PC-3 (cell line): Measurements from ENCODE around the gene CCDC142. TPM values are rescaled to one million over a fixed set of nuclear protein-coding genes. Genes with fewer than 3 reads are reported as not detected.
A peak's percentile ranks its signal among the peaks of the same experiment; 100 is the strongest.
"Not testable (repeated sequence)": the region's sequence is repeated elsewhere in the genome, so short reads cannot be mapped to it uniquely, and the experiment has no call there.

Experiments used
- ATAC-seq: fragments of 200-7000 bp; cut with Tn5 transposase; 2 replicates; pipeline ENCODE4 v1.9.1; 2020; ENCODE audit warnings: mild to moderate bottlenecking, moderate library complexity
- BruUV-seq: library from RNA; stranded (reverse); fragments of 400-500 nt; replicated peaks from 2 replicates; lab custom pipeline; 2021; lab: Mats Ljungman, UMichigan
- CTCF ChIA-PET: fragments of 300-600 bp; sonication (Branson Sonifier 250); formaldehyde crosslinking; loops from one replicate; lab custom pipeline; 2022; ENCODE audit warnings: antibody characterized with exemption; lab: Charles Lee
- POLR2A ChIA-PET: fragments of 300-600 bp; sonication (Branson Sonifier 250); formaldehyde crosslinking; loops from one replicate; lab custom pipeline; 2022; ENCODE audit warnings: antibody characterized with exemption; ENCODE audit not compliant: unreplicated experiment; lab: Charles Lee
- DNase-seq: peaks from one replicate; pipeline ENCODE4 v3.0.0-alpha.2; 2015
- H2AFZ ChIP-seq: fragments of 300-600 bp; sonication (generic); 2 replicates; pipeline ENCODE4 v1.6.0; 2016; ENCODE audit warnings: antibody characterized with exemption, low read length
- H3F3A ChIP-seq: fragments of 300-600 bp; sonication (generic); one replicate; pipeline ENCODE4 v1.6.0; 2017; ENCODE audit warnings: antibody characterized with exemption, low read length, control low read depth, mild to moderate bottlenecking; ENCODE audit not compliant: unreplicated experiment
- H3K27ac ChIP-seq: fragments of 300-600 bp; sonication (generic); 2 replicates; pipeline ENCODE4 v1.5.1; 2016; ENCODE audit warnings: mild to moderate bottlenecking, low read length
- H3K27me3 ChIP-seq: fragments of 300-600 bp; sonication (generic); 2 replicates; pipeline ENCODE4 v1.6.1; 2016; ENCODE audit warnings: low read length, mixed read lengths
- H3K36me3 ChIP-seq: fragments of 300-600 bp; sonication (generic); 2 replicates; pipeline ENCODE4 v1.6.1; 2016; ENCODE audit warnings: low read depth, mixed run types, low read length, mixed read lengths
- H3K4me1 ChIP-seq: fragments of 300-600 bp; sonication (generic); 2 replicates; pipeline ENCODE4 v1.5.1; 2016; ENCODE audit warnings: low read length; ENCODE audit not compliant: insufficient read depth
- H3K4me2 ChIP-seq: fragments of 300-600 bp; sonication (generic); 2 replicates; pipeline ENCODE4 v1.6.0; 2016; ENCODE audit warnings: low read length
- H3K4me3 ChIP-seq: fragments of 300-600 bp; sonication (generic); 2 replicates; pipeline ENCODE4 v1.5.1; 2016; ENCODE audit warnings: mild to moderate bottlenecking, low read length, mixed read lengths
- H3K79me2 ChIP-seq: fragments of 300-600 bp; sonication (generic); 2 replicates; pipeline ENCODE4 v1.6.1; 2017; ENCODE audit warnings: low read length, mixed read lengths
- H3K9ac ChIP-seq: fragments of 300-600 bp; sonication (generic); 2 replicates; pipeline ENCODE4 v1.6.0; 2016; ENCODE audit warnings: mild to moderate bottlenecking, low read length
- H3K9me2 ChIP-seq: fragments of 300-600 bp; sonication (generic); replicated peaks from 2 replicates; pipeline ENCODE4 v1.6.1; 2016; ENCODE audit warnings: mixed run types, low read length, mixed read lengths
- H3K9me3 ChIP-seq: fragments of 300-600 bp; sonication (generic); 2 replicates; pipeline ENCODE4 v1.6.1; 2016; ENCODE audit warnings: low read length, mixed read lengths
- H4K20me1 ChIP-seq: fragments of 300-600 bp; sonication (generic); 2 replicates; pipeline ENCODE4 v1.6.1; 2016; ENCODE audit warnings: low read length, mixed read lengths
- EZH2 ChIP-seq: fragments of 300-600 bp; sonication (generic); IDR thresholded peaks from one replicate; pipeline ENCODE4 v1.6.1; 2017; ENCODE audit warnings: antibody characterized with exemption, mild to moderate bottlenecking, low read length; ENCODE audit not compliant: unreplicated experiment
- EZH2phosphoT487 ChIP-seq: fragments of 300-600 bp; sonication (generic); IDR thresholded peaks from 2 replicates; pipeline ENCODE4 v1.6.1; 2018; ENCODE audit warnings: mild to moderate bottlenecking, antibody characterized with exemption, low read length, borderline replicate concordance
- intact Hi-C: fragments of 100-400 bp; cut with micrococcal nuclease; formaldehyde crosslinking; loops from 2 replicates; pipeline ENCODE4 v1.9.0; 2023
- total RNA-seq: library from RNA; depleted of rRNA; stranded (reverse); fragments of >200 nt; gene quantifications from 2 replicates; pipeline ENCODE4 v1.2.3, GENCODE V29; 2014
- TF ChIP-seq, protein P1 (sequence below): fragments of 300-600 bp; sonication (generic); conservative IDR thresholded peaks from 2 replicates; pipeline ENCODE4 v1.5.1; 2017; ENCODE audit warnings: antibody characterized with exemption, low read depth, mild to moderate bottlenecking, low read length

The CCDC142 gene
- total RNA-seq, 1 experiment from 2014 or later: 14.7 TPM

DNA sequence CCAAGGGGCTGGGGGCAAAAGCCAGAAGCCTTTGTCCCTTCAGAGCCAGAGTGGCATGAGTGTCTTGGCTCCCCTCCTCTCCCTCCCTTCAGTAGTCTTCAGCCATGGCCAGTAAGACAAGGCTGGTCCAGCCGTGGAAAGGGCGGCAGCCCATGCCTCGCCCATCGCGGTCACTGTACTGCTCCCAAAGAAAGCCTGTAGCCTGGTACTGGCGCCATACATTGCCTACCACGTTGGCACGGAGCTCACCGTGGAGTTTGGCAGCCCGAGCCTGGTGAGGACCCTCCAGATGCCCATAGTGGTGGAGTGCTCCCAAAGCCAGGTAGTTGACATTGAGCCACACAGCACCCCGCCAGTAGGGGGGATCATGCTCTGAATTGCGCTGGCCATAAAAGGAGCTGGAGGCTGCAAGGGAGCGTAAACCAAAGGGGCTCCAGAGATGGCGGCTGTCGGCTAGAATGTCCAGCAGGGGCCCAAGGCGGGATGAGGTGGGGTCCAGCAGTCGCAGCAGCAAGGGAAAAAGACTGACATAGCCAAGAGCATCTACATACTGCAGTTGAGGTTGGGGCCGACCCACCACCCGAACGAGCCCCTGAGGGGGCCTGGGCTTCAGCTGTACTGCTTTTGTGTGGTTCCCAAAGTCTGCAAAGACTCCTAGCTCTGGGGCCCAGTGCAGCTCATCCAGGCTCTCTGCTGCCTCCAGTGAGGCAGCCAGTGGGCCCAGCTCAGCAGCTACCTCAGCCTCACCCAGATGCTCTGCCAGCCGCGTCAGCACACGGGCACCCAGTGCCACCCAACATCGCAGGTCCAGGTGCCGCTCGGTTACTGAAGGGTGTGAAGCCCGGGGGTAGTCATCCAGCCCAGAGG, 21.4 kb downstream of the CCDC142 start:
- ATAC-seq (no peak), DNase-seq (no peak)
- H3K4me2 ChIP-seq: no peak overlapping the region
- no peaks in the 10 kb centered on the region for H3F3A ChIP-seq
- POLR2A ChIA-PET: no interaction called here
- H4K20me1 ChIP-seq: no peaks in the 10 kb centered on the region
- H3K27me3 ChIP-seq: no peaks in the 10 kb centered on the region
- H3K9me3 ChIP-seq: no peaks in the 10 kb centered on the region
- peaks cover 48% of the 10 kb centered on the region for H3K79me2 ChIP-seq
- no peak overlapping the region for H3K9ac ChIP-seq
- CTCF ChIA-PET: no interaction called here
- H2AFZ ChIP-seq: no peak overlapping the region
- H3K4me3 ChIP-seq: no peak overlapping the region
- no peaks in the 10 kb centered on the region for H3K9me2 ChIP-seq
- H3K4me1 ChIP-seq: peaks cover 18% of the 10 kb centered on the region
- BruUV-seq: no TSS peak
- intact Hi-C loops: no loop called here
- no peak overlapping the region for H3K27ac ChIP-seq
- TF ChIP-seq EZH2 (no peak), EZH2phosphoT487 (no peak)
- TF ChIP-seq, protein P1, sequence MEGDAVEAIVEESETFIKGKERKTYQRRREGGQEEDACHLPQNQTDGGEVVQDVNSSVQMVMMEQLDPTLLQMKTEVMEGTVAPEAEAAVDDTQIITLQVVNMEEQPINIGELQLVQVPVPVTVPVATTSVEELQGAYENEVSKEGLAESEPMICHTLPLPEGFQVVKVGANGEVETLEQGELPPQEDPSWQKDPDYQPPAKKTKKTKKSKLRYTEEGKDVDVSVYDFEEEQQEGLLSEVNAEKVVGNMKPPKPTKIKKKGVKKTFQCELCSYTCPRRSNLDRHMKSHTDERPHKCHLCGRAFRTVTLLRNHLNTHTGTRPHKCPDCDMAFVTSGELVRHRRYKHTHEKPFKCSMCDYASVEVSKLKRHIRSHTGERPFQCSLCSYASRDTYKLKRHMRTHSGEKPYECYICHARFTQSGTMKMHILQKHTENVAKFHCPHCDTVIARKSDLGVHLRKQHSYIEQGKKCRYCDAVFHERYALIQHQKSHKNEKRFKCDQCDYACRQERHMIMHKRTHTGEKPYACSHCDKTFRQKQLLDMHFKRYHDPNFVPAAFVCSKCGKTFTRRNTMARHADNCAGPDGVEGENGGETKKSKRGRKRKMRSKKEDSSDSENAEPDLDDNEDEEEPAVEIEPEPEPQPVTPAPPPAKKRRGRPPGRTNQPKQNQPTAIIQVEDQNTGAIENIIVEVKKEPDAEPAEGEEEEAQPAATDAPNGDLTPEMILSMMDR: peak; percentile 36
- H3K36me3 ChIP-seq: peaks cover 5% of the 10 kb centered on the region; the same call in 1 of the 2 replicates

DNA sequence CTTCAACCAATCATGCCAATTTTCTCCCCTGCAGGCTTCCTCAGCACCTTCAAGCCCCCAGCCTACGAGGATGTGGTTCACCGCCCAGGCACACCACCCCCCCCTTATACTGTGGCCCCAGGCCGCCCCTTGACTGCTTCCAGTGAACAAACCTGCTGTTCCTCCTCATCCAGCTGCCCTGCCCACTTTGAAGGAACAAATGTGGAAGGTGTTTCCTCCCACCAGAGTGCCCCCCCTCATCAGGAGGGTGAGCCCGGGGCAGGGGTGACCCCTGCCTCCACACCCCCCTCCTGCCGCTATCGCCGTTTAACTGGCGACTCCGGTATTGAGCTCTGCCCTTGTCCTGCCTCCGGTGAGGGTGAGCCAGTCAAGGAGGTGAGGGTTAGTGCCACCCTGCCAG, 22.6 kb downstream of the CCDC142 start:
- intact Hi-C loops, H3K27ac ChIP-seq, H3F3A ChIP-seq, H3K4me3 ChIP-seq, POLR2A ChIA-PET, H3K27me3 ChIP-seq, DNase-seq, H3K36me3 ChIP-seq, H3K9ac ChIP-seq, CTCF ChIA-PET, H3K9me3 ChIP-seq, BruUV-seq, H4K20me1 ChIP-seq, H3K9me2 ChIP-seq, H2AFZ ChIP-seq, ATAC-seq: not testable (repeated sequence)
- Histone ChIP-seq H3K79me2 (peaks cover 50% of the 10 kb centered on the region), H3K4me1 (peaks cover 28% of the 10 kb centered on the region), H3K4me2 (0 out of 2 replicates have a peak overlapping the region, but pooled peaks have one; percentile 100)

DNA sequence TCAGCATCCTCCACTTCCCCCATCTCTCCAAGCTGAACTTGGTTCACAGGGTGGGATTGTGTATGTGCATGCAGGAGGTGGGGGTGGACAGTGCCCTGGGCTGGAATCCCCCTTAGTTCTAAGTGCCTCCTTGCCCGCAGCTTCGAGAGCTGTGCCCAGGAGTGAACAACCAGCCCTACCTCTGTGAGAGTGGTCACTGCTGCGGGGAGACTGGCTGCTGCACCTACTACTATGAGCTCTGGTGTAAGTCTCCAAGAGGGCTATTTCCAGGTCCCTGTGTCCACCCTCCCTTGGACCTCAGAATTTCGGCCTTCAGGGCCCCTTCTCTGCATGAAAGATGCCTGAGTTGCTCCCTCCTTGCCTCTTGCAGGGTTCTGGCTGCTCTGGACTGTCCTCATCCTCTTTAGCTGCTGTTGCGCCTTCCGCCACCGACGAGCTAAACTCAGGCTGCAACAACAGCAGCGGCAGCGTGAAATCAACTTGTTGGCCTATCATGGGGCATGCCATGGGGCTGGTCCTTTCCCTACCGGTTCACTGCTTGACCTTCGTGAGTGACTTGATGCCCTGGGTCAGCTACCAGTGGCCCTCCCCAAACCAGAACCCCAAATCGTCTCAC, 23.2 kb downstream of the CCDC142 start:
- H3F3A ChIP-seq, ATAC-seq, H3K27ac ChIP-seq, BruUV-seq, H4K20me1 ChIP-seq, H3K27me3 ChIP-seq, CTCF ChIA-PET, H3K9me3 ChIP-seq, H2AFZ ChIP-seq, POLR2A ChIA-PET, H3K9ac ChIP-seq, H3K9me2 ChIP-seq, H3K36me3 ChIP-seq, DNase-seq: not testable (repeated sequence)
- Histone ChIP-seq H3K4me1 (peaks cover 28% of the 10 kb centered on the region), H3K4me3 (peak overlapping the region; percentile 100), H3K4me2 (peak overlapping the region; percentile 100), H3K79me2 (peaks cover 47% of the 10 kb centered on the region)
- intact Hi-C loops: loop anchor here (5.0 kb wide), 1 partner anchor 262 kb away; the partner anchor contains the start of gene MTHFD2
